Lung microvascular endothelial cell (primary cell): ENCODE measurements around the gene DSCAML1. TPM values are rescaled to one million over a fixed set of nuclear protein-coding genes. Genes with fewer than 3 reads are reported as not detected.

ENCODE experiments used
- DNase-seq, 2 donors: peaks; one replicate each; pipeline versions ENCODE4 v3.0.0 to v3.0.0-alpha.2; 2010; ENCODE audit warnings: low read depth in 2 of 2
- total RNA-seq: library from RNA; depleted of rRNA; stranded (reverse); fragments of >200 nt; gene quantifications from 2 replicates; pipeline ENCODE4 v1.2.1, GENCODE V29; 2014

Gene DSCAML1
- total RNA-seq, 1 donor from 2014 or later: under 0.01 TPM

- DNase-seq: no peak
Measured at GRCh38 chr11:117557361-117557760, 239.7 kb downstream of the DSCAML1 start.

GRCh38 chr11:117554601-117555333, 242.2 kb downstream of the DSCAML1 start:
- DNase-seq: no peak

GRCh38 chr11:117552626-117553025, 244.4 kb downstream of the DSCAML1 start:
- no peak for DNase-seq

- no peak for DNase-seq
Measured at GRCh38 chr11:117551761-117552343, 245.2 kb downstream of the DSCAML1 start.

- no peak for DNase-seq
Measured at GRCh38 chr11:117550466-117550865, 246.6 kb downstream of the DSCAML1 start.

GRCh38 chr11:117549417-117549816, 247.6 kb downstream of the DSCAML1 start:
- DNase-seq: no peak

- no peak for DNase-seq
Measured at GRCh38 chr11:117548876-117549275, 248.1 kb downstream of the DSCAML1 start.

GRCh38 chr11:117547946-117548345, 249.1 kb downstream of the DSCAML1 start:
- DNase-seq: no peak

- DNase-seq: no peak
Measured at GRCh38 chr11:117547195-117547850, 249.7 kb downstream of the DSCAML1 start.

GRCh38 chr11:117546431-117547194, 250.4 kb downstream of the DSCAML1 start:
- DNase-seq: no peak

- DNase-seq: no peak
Measured at GRCh38 chr11:117545706-117546105, 251.3 kb downstream of the DSCAML1 start.

GRCh38 chr11:117544130-117544800, 252.8 kb downstream of the DSCAML1 start:
- DNase-seq: no peak

- DNase-seq: no peak
Measured at GRCh38 chr11:117541211-117541610, 255.8 kb downstream of the DSCAML1 start.

- DNase-seq: no peak
Measured at GRCh38 chr11:117538263-117539135, 258.5 kb downstream of the DSCAML1 start.

GRCh38 chr11:117535850-117536411, 261.1 kb downstream of the DSCAML1 start:
- no peak for DNase-seq

GRCh38 chr11:117535201-117535849, 261.7 kb downstream of the DSCAML1 start:
- no peak for DNase-seq

GRCh38 chr11:117532568-117532967, 264.4 kb downstream of the DSCAML1 start:
- no peak for DNase-seq

GRCh38 chr11:117529816-117530215, 267.2 kb downstream of the DSCAML1 start:
- no peak for DNase-seq

- no peak for DNase-seq
Measured at GRCh38 chr11:117528097-117528721, 268.8 kb downstream of the DSCAML1 start.
